RWPE2 (cell line): Measurements from ENCODE around the gene PHC2.

Source experiments
- ATAC-seq: fragments of 200-7000 bp; cut with Tn5 transposase; 3 replicates; pipeline ENCODE4 v1.9.1; 2021; ENCODE audit warnings: low read depth
- DNase-seq: peaks from one replicate; pipeline ENCODE4 v3.0.0-alpha.2; 2020; ENCODE audit warnings: low spot score
- H3K27ac ChIP-seq: fragments of 450-650 bp; 2 replicates; pipeline ENCODE4 v1.5.1; 2017; ENCODE audit warnings: mild to moderate bottlenecking; ENCODE audit not compliant: poor library complexity, severe bottlenecking
- H3K27me3 ChIP-seq: fragments of 250-450 bp; sonication (Bioruptor Pico); 2 replicates; pipeline ENCODE4 v1.5.1; 2021; ENCODE audit warnings: mild to moderate bottlenecking, moderate library complexity; ENCODE audit not compliant: insufficient read depth, poor library complexity, severe bottlenecking
- H3K36me3 ChIP-seq: fragments of 250-450 bp; sonication (Bioruptor Pico); 2 replicates; pipeline ENCODE4 v1.5.1; 2020; ENCODE audit warnings: low read depth, mild to moderate bottlenecking, moderate library complexity
- H3K4me1 ChIP-seq: fragments of 250-450 bp; sonication (Bioruptor Pico); 2 replicates; pipeline ENCODE4 v1.5.1; 2021; ENCODE audit warnings: mild to moderate bottlenecking, moderate library complexity; ENCODE audit not compliant: insufficient read depth, poor library complexity, severe bottlenecking
- H3K4me3 ChIP-seq: fragments of 250-450 bp; sonication (Bioruptor Pico); 2 replicates; pipeline ENCODE4 v1.5.1; 2021; ENCODE audit warnings: mild to moderate bottlenecking, moderate library complexity; ENCODE audit not compliant: severe bottlenecking
- H3K9me3 ChIP-seq: fragments of 250-450 bp; sonication (Bioruptor Pico); 2 replicates; pipeline ENCODE4 v1.5.1; 2021; ENCODE audit warnings: mild to moderate bottlenecking, moderate library complexity; ENCODE audit not compliant: severe bottlenecking
- CTCF ChIP-seq: fragments of 450-650 bp; IDR thresholded peaks from one replicate; pipeline ENCODE4 v1.5.1; 2017; ENCODE audit warnings: mild to moderate bottlenecking, moderate library complexity; ENCODE audit not compliant: poor library complexity, severe bottlenecking

Gene PHC2

GRCh38 chr1:33330361-33330890 is 100.5 kb downstream of the PHC2 start:
- H3K36me3 ChIP-seq, result peaks cover 100% of the 10 kb centered on the region
- H3K27ac ChIP-seq, result peak overlapping the region; percentile 57
- H3K4me1 ChIP-seq, result peaks cover 16% of the 10 kb centered on the region
- H3K9me3 ChIP-seq, result no peaks in the 10 kb centered on the region
- ATAC-seq (no peak), DNase-seq (no peak)
- TF ChIP-seq CTCF, result no peak
- H3K4me3 ChIP-seq, result no peak overlapping the region
- no peaks in the 10 kb centered on the region for H3K27me3 ChIP-seq

GRCh38 chr1:33329600-33330305 is 101.1 kb downstream of the PHC2 start:
- Histone ChIP-seq H3K36me3 (peaks cover 100% of the 10 kb centered on the region), H3K27me3 (no peaks in the 10 kb centered on the region), H3K9me3 (no peaks in the 10 kb centered on the region), H3K4me3 (no peak overlapping the region), H3K27ac (peak overlapping the region; percentile 57), H3K4me1 (peaks cover 13% of the 10 kb centered on the region)
- ATAC-seq (no peak), DNase-seq (no peak)
- TF ChIP-seq CTCF, result no peak

- H3K27me3 ChIP-seq, result no peaks in the 10 kb centered on the region
- DNase-seq (no peak), ATAC-seq (no peak)
- peaks cover 8% of the 10 kb centered on the region for H3K4me1 ChIP-seq
- no peak for TF ChIP-seq CTCF
- H3K36me3 ChIP-seq, result peaks cover 100% of the 10 kb centered on the region
- H3K9me3 ChIP-seq, result no peaks in the 10 kb centered on the region
- H3K27ac ChIP-seq, result peak overlapping the region; percentile 57
- no peak overlapping the region for H3K4me3 ChIP-seq
These were observed 102.1 kb downstream of the PHC2 start for GRCh38 chr1:33328817-33329216.

- Histone ChIP-seq H3K27ac (peak overlapping the region; percentile 57), H3K4me3 (no peak overlapping the region), H3K4me1 (peaks cover 8% of the 10 kb centered on the region), H3K9me3 (no peaks in the 10 kb centered on the region), H3K27me3 (no peaks in the 10 kb centered on the region), H3K36me3 (peaks cover 100% of the 10 kb centered on the region)
- ATAC-seq, result peak; percentile 82
- no peak for DNase-seq
- TF ChIP-seq CTCF, result peak; percentile 6
These were observed 103.1 kb downstream of the PHC2 start for GRCh38 chr1:33327587-33328325.
